H1 (cell line): ENCODE data around the gene RGS5. TPM values are rescaled to one million over a fixed set of nuclear protein-coding genes. Genes with fewer than 3 reads are reported as not detected.

Experiments
- CTCF ChIA-PET: fragments of 300-600 bp; sonication (Branson Sonifier 250); formaldehyde crosslinking; loops from one replicate; lab custom pipeline; 2021; ENCODE audit not compliant: partially characterized antibody; lab: Charles Lee
- POLR2A ChIA-PET: fragments of 300-600 bp; sonication (Branson Sonifier 250); formaldehyde crosslinking; loops from one replicate; lab custom pipeline; 2021; ENCODE audit warnings: inconsistent platforms; ENCODE audit not compliant: partially characterized antibody; lab: Charles Lee
- DNase-seq, 2 experiments: peaks; one replicate each; pipeline versions ENCODE4 v3.0.0 to v3.0.0-alpha.2; 2010 to 2022; ENCODE audit warnings: low spot score in 2 of 2, low read depth in 1 of 2, mixed read lengths in 1 of 2
- FAIRE-seq: peaks from 2 replicates; lab custom pipeline; 2011; peaks lifted over from hg19 to GRCh38; lab: Jason Lieb, UNC
- H2AFZ ChIP-seq: 2 replicates; pipeline ENCODE4 v1.8.1; 2012; ENCODE audit warnings: low read length, inconsistent platforms
- H2AK5ac ChIP-seq: 2 replicates; pipeline ENCODE4 v1.6.1; 2013; ENCODE audit warnings: low read depth, low read length
- H2BK120ac ChIP-seq: replicated peaks from 2 replicates; pipeline ENCODE3; 2013; ENCODE audit warnings: low read depth, low read length, inconsistent platforms
- H2BK12ac ChIP-seq: 2 replicates; pipeline ENCODE4 v1.6.1; 2013; ENCODE audit warnings: low read depth, low read length
- H2BK15ac ChIP-seq: 2 replicates; pipeline ENCODE4 v1.6.1; 2013; ENCODE audit warnings: low read length
- H2BK20ac ChIP-seq: 2 replicates; pipeline ENCODE4 v1.6.1; 2013; ENCODE audit warnings: low read length
- H2BK5ac ChIP-seq: 2 replicates; pipeline ENCODE4 v1.6.1; 2013; ENCODE audit warnings: low read depth, low read length
- H3K14ac ChIP-seq: 2 replicates; pipeline ENCODE4 v1.6.1; 2013; ENCODE audit warnings: inconsistent platforms; ENCODE audit not compliant: insufficient read length
- H3K18ac ChIP-seq: 2 replicates; pipeline ENCODE4 v1.6.1; 2013; ENCODE audit warnings: low read length; ENCODE audit errors: extremely low read depth
- H3K23ac ChIP-seq: 2 replicates; pipeline ENCODE4 v1.6.1; 2013; ENCODE audit warnings: inconsistent platforms; ENCODE audit not compliant: insufficient read length
- H3K23me2 ChIP-seq: 2 replicates; pipeline ENCODE4 v1.6.1; 2013; ENCODE audit warnings: low read depth, low read length
- H3K27ac ChIP-seq: 2 replicates; pipeline ENCODE4 v1.6.1; 2011; ENCODE audit warnings: low read depth, low read length, inconsistent platforms
- H3K27me3 ChIP-seq, 4 experiments: replicated peaks in 1 of 4; 1 replicate in 1 of 4; 2 replicates in 3 of 4; pipeline versions ENCODE4 v1.6.1 to v1.8.1; 2011 to 2013; ENCODE audit warnings: low read length in 3 of 4, mild to moderate bottlenecking in 3 of 4, inconsistent platforms in 2 of 4, mixed read lengths in 2 of 4, moderate library complexity in 1 of 4; ENCODE audit not compliant: control insufficient read depth in 3 of 4, insufficient read depth in 3 of 4; ENCODE audit errors: extremely low read depth in 1 of 4
- H3K36me3 ChIP-seq, 4 experiments: 2 replicates each; pipeline versions ENCODE4 v1.6.1 to v1.8.1; 2011 to 2013; ENCODE audit warnings: mild to moderate bottlenecking in 4 of 4, low read length in 3 of 4, moderate library complexity in 2 of 4, control low read depth in 1 of 4, inconsistent platforms in 1 of 4; ENCODE audit not compliant: insufficient read depth in 4 of 4, control insufficient read depth in 2 of 4
- H3K4ac ChIP-seq: replicated peaks from 2 replicates; pipeline ENCODE3; 2013; ENCODE audit warnings: low read length, low read depth, mixed read lengths, inconsistent platforms; ENCODE audit not compliant: insufficient read length
- H3K4me1 ChIP-seq, 4 experiments: replicated peaks in 1 of 4; 1 replicate in 1 of 4; 2 replicates in 3 of 4; pipeline versions ENCODE4 v1.6.1 to v1.8.1; 2011 to 2013; ENCODE audit warnings: low read length in 3 of 4, inconsistent platforms in 2 of 4, mixed read lengths in 1 of 4; ENCODE audit not compliant: insufficient read depth in 4 of 4, control insufficient read depth in 3 of 4
- H3K4me2 ChIP-seq, 2 experiments: 2 replicates each; pipeline versions ENCODE4 v1.6.1 to v1.8.1; 2011 to 2013; ENCODE audit warnings: low read depth in 2 of 2, low read length in 2 of 2, control low read depth in 1 of 2, inconsistent platforms in 1 of 2, mild to moderate bottlenecking in 1 of 2; ENCODE audit not compliant: insufficient read depth in 1 of 2
- H3K4me3 ChIP-seq, 4 experiments: fragments of 200-600, 300-600 bp in 1 of 4; sonication (generic), shearing (Covaris generic), sonication (Bioruptor Twin) in 1 of 4; 2 replicates each; pipeline versions ENCODE4 v1.5.1 to v1.8.1; 2011 to 2016; ENCODE audit warnings: low read length in 4 of 4, low read depth in 3 of 4, control low read depth in 2 of 4, inconsistent platforms in 2 of 4, mild to moderate bottlenecking in 2 of 4, mixed read lengths in 1 of 4, moderate library complexity in 1 of 4; ENCODE audit not compliant: insufficient read depth in 2 of 4; ENCODE audit errors: extremely low read depth in 1 of 4
- H3K56ac ChIP-seq: replicated peaks from 2 replicates; pipeline ENCODE3; 2013; ENCODE audit warnings: low read depth, mild to moderate bottlenecking, mixed read lengths, low read length, inconsistent platforms; ENCODE audit not compliant: insufficient read length
- H3K79me1 ChIP-seq: 2 replicates; pipeline ENCODE4 v1.6.1; 2013; ENCODE audit warnings: low read depth, low read length, control low read depth
- H3K79me2 ChIP-seq, 2 experiments: 2 replicates each; pipeline versions ENCODE4 v1.6.1 to v1.8.1; 2012 to 2013; ENCODE audit warnings: low read length in 2 of 2, mild to moderate bottlenecking in 2 of 2, inconsistent platforms in 1 of 2; ENCODE audit not compliant: insufficient read depth in 2 of 2, control insufficient read depth in 1 of 2
- H3K9ac ChIP-seq, 4 experiments: replicated peaks in 1 of 4; 1 replicate in 1 of 4; 2 replicates in 3 of 4; pipeline versions ENCODE4 v1.6.1 to v1.8.1; 2011 to 2013; ENCODE audit warnings: low read depth in 3 of 4, low read length in 3 of 4, control low read depth in 2 of 4, mild to moderate bottlenecking in 2 of 4, moderate library complexity in 2 of 4, inconsistent platforms in 1 of 4; ENCODE audit errors: extremely low read depth in 1 of 4
- H3K9me3 ChIP-seq, 2 experiments: 2 replicates each; pipeline versions ENCODE4 v1.6.1 to v1.8.1; 2012 to 2013; ENCODE audit warnings: mild to moderate bottlenecking in 2 of 2, moderate library complexity in 2 of 2, control low read depth in 1 of 2, inconsistent platforms in 1 of 2, low read depth in 1 of 2, low read length in 1 of 2, mixed read lengths in 1 of 2; ENCODE audit not compliant: insufficient read depth in 2 of 2
- H4K20me1 ChIP-seq, 2 experiments: replicated peaks in 1 of 2; 2 replicates each; pipeline versions ENCODE3 to v1.8.1; 2011 to 2013; ENCODE audit warnings: inconsistent platforms in 2 of 2, low read length in 2 of 2, mild to moderate bottlenecking in 1 of 2; ENCODE audit not compliant: insufficient read depth in 2 of 2, control insufficient read depth in 1 of 2
- H4K5ac ChIP-seq: 2 replicates; pipeline ENCODE4 v1.6.1; 2013; ENCODE audit warnings: low read length, low read depth, mixed read lengths, inconsistent platforms; ENCODE audit not compliant: insufficient read length
- H4K8ac ChIP-seq: 2 replicates; pipeline ENCODE4 v1.8.0; 2013; ENCODE audit warnings: mild to moderate bottlenecking, moderate library complexity, low read length, inconsistent platforms; ENCODE audit not compliant: insufficient read depth; ENCODE audit errors: extremely low read depth
- H4K91ac ChIP-seq: replicated peaks from 2 replicates; pipeline ENCODE3; 2013; ENCODE audit warnings: low read length, mixed read lengths, inconsistent platforms; ENCODE audit not compliant: insufficient read length
- CHD1 ChIP-seq: IDR thresholded peaks from 2 replicates; pipeline ENCODE4 v1.6.1; 2012; ENCODE audit warnings: low read depth, low read length, improper control_type of control experiment
- CTBP2 ChIP-seq: IDR thresholded peaks from 2 replicates; pipeline ENCODE4 v1.7.0; 2011; ENCODE audit warnings: borderline replicate concordance, mild to moderate bottlenecking, moderate library complexity, mixed read lengths, low read length; ENCODE audit not compliant: insufficient read depth, insufficient read length
- EGR1 ChIP-seq: IDR thresholded peaks from 2 replicates; pipeline ENCODE4 v1.6.1; 2011; ENCODE audit warnings: low read depth, low read length, borderline replicate concordance
- HDAC2 ChIP-seq, 2 experiments: fragments of 300-600 bp in 1 of 2; sonication (generic) in 1 of 2; IDR thresholded peaks; 2 replicates each; pipeline ENCODE4 v1.6.1; 2011 to 2012; ENCODE audit warnings: low read depth in 2 of 2, low read length in 2 of 2, mild to moderate bottlenecking in 2 of 2, moderate library complexity in 2 of 2, borderline replicate concordance in 1 of 2, inconsistent platforms in 1 of 2
- HDAC6 ChIP-seq: IDR thresholded peaks from one replicate; pipeline ENCODE4 v1.7.1; 2012; ENCODE audit warnings: low read depth, mild to moderate bottlenecking, inconsistent platforms, low read length, moderate library complexity
- POLR2A ChIP-seq, 2 experiments: IDR thresholded peaks; 1 replicate in 1 of 2; 2 replicates in 1 of 2; pipeline ENCODE4 v1.6.1; 2011; ENCODE audit warnings: low read depth in 2 of 2, low read length in 2 of 2, mild to moderate bottlenecking in 2 of 2; ENCODE audit errors: control extremely low read depth in 1 of 2
- RXRA ChIP-seq: IDR thresholded peaks from 2 replicates; pipeline ENCODE4 v1.6.1; 2011; ENCODE audit warnings: low read depth, mild to moderate bottlenecking, low read length, moderate library complexity; ENCODE audit not compliant: insufficient read depth
- SAP30 ChIP-seq: fragments of 300-600 bp; sonication (generic); IDR thresholded peaks from 2 replicates; pipeline ENCODE4 v1.7.1; 2012; ENCODE audit warnings: low read length, moderate library complexity, mild to moderate bottlenecking, inconsistent platforms; ENCODE audit not compliant: insufficient read depth, insufficient replicate concordance
- SIRT6 ChIP-seq: IDR thresholded peaks from one replicate; pipeline ENCODE4 v1.7.1; 2012; ENCODE audit warnings: low read length, inconsistent platforms
- YY1 ChIP-seq: IDR thresholded peaks from 2 replicates; pipeline ENCODE4 v1.6.1; 2011; ENCODE audit warnings: low read depth, mild to moderate bottlenecking, low read length
- polyA plus RNA-seq, 7 experiments: library from polyadenylated mRNA; depleted of rRNA in 3 of 7; stranded (reverse) in 5 of 7; unstranded in 2 of 7; fragments of >200 nt in 5 of 7; fragments of 200-250 nt in 2 of 7; gene quantifications; 1 replicate in 5 of 7; 2 replicates in 1 of 7; 4 replicates in 1 of 7; pipeline versions ENCODE4 v1.2.1 to v1.2.3, GENCODE V29; 2011 to 2013; ENCODE audit warnings: missing spikeins in 2 of 7, mixed read lengths in 2 of 7
- total RNA-seq: library from RNA; stranded (reverse); fragmentation: NEBNext Ultra II Directional; extraction: Animal tissue kit (Norgen Biotek cat#: 25700); gene quantifications from 2 replicates; pipeline ENCODE4 v1.2.1, GENCODE V29; 2021

The RGS5 gene
- total and polyA plus RNA-seq, 2 of the 8 experiments (the other 6 are each of a cell fraction or from before 2014, with no cell fraction given), result 75.5 to 103 TPM

GRCh38 chr1:163119707-163120106, 83.0 kb downstream of the RGS5 start:
- H3K23ac ChIP-seq, result no peak overlapping the region
- H3K14ac ChIP-seq, result no peak overlapping the region
- no peak overlapping the region for H3K4me2 ChIP-seq
- no peak overlapping the region for H3K56ac ChIP-seq
- no peaks in the 10 kb centered on the region for H4K20me1 ChIP-seq
- H3K27me3 ChIP-seq, result no peaks in the 10 kb centered on the region
- no peak overlapping the region for H2BK120ac ChIP-seq
- H2BK5ac ChIP-seq, result no peak overlapping the region
- no peak overlapping the region for H3K4me3 ChIP-seq
- H3K79me2 ChIP-seq, result no peaks in the 10 kb centered on the region
- TF ChIP-seq SAP30 (no peak), HDAC6 (no peak), EGR1 (no peak), POLR2A (IDR thresholded peaks at IDR 0.05; ENCODE audit: control extremely low read depth in 1 of 2, low read depth in 2 of 2, low read length in 2 of 2) (no peak), SIRT6 (no peak), RXRA (no peak), CTBP2 (no peak), YY1 (no peak), HDAC2 (IDR thresholded peaks at IDR 0.05; ENCODE audit: borderline replicate concordance in 1 of 2, low read depth in 2 of 2, low read length in 2 of 2) (no peak), CHD1 (no peak)
- TF ChIP-seq, all 59 proteins: peak for 0
- POLR2A ChIA-PET, result no interaction called here
- no peak overlapping the region for H2AFZ ChIP-seq
- no peaks in the 10 kb centered on the region for H3K9me3 ChIP-seq
- H2BK15ac ChIP-seq, result no peak overlapping the region
- no peak for FAIRE-seq
- H4K8ac ChIP-seq, result no peak overlapping the region
- H4K91ac ChIP-seq, result no peak overlapping the region
- no peak overlapping the region for H2BK12ac ChIP-seq
- H3K4ac ChIP-seq, result no peak overlapping the region
- no peak for DNase-seq
- H2BK20ac ChIP-seq, result no peak overlapping the region
- H3K79me1 ChIP-seq, result no peaks in the 10 kb centered on the region
- H4K5ac ChIP-seq, result no peak overlapping the region
- no peak overlapping the region for H3K27ac ChIP-seq
- H3K36me3 ChIP-seq, result no peaks in the 10 kb centered on the region
- H3K9ac ChIP-seq, result no peak overlapping the region
- no peak overlapping the region for H3K18ac ChIP-seq
- H3K23me2 ChIP-seq, result no peaks in the 10 kb centered on the region
- H2AK5ac ChIP-seq, result no peak overlapping the region
- no peaks in the 10 kb centered on the region for H3K4me1 ChIP-seq
- CTCF ChIA-PET, result no interaction called here
